Stimulated activated memory B cell treated with anti-CD40 and anti-IgM and Interleukin-4, amounts not matched to agents 10 μg/mL and 1 μg/mL and 100 μg/mL, for 72 hours (primary cell): ENCODE measurements around the gene ITIH4.

Experiments
- ATAC-seq: fragments of 150-1000 bp; cut with Tn5 transposase; 2 replicates; pipeline ENCODE4 v1.10.0; 2021
- H3K27ac Mint-ChIP-seq: one replicate; pipeline ENCODE4 v1.8.0; 2022; ENCODE audit warnings: mild to moderate bottlenecking, mixed read lengths
- H3K27me3 Mint-ChIP-seq: one replicate; pipeline ENCODE4 v1.8.0; 2022; ENCODE audit warnings: mixed read lengths
- H3K36me3 Mint-ChIP-seq: one replicate; pipeline ENCODE4 v1.8.0; 2022; ENCODE audit warnings: mixed read lengths
- H3K4me1 Mint-ChIP-seq: one replicate; pipeline ENCODE4 v1.8.0; 2022; ENCODE audit warnings: mixed read lengths
- H3K4me3 Mint-ChIP-seq: one replicate; pipeline ENCODE4 v1.8.0; 2022; ENCODE audit warnings: mild to moderate bottlenecking, moderate library complexity, mixed read lengths
- H3K9me3 Mint-ChIP-seq: one replicate; pipeline ENCODE4 v1.8.0; 2022; ENCODE audit warnings: mixed read lengths

The ITIH4 gene

DNA sequence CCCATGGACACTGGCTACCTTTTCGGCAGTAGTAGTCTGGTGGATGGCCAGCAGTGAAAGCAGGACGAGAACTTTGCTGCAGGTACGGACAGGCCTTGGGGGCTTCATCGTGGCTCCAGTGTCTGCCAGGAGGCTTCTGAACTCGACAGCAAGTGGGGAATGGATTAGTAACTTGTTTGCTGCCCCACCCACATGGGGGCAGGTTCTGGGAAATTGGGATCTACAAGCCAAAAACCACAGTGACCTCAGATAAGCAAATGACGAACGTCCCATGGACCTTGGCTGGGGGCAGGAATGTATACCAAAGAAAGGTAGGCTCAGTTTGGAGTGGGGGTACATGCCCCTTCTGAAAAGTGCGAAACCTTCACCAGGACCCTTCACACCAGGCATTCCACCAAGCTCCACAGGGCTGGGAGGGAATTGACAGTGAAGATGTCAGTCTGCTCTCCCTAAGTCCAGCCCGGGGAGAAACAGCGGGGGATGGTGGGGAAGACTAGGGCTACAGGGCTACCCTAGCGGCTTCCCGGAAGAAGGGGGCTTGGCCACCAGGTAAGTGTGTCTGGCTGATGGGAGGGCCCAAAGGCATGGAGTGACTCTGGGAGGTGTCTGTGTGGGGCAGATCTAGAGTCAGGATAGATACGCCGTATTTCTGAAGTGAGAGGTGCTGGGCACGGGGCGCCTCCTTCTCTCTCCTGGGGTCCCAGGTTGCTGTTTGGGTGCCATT, at the start of gene ITIH4:
Gene ITIH4 (minus strand): TSS at position 138 of the 724 bp plus-strand sequence. CDS start 30 bp downstream, at position 108.
- Mint-ChIP-seq H3K4me3 (no peak within 1 kb of the TSS), H3K36me3 (peaks cover 4% of the 10 kb centered on the region), H3K27ac (no peak within 1 kb of the TSS), H3K4me1 (no peaks in the 10 kb centered on the region), H3K27me3 (no peaks in the 10 kb centered on the region), H3K9me3 (no peaks in the 10 kb centered on the region)
- ATAC-seq: no peak

DNA sequence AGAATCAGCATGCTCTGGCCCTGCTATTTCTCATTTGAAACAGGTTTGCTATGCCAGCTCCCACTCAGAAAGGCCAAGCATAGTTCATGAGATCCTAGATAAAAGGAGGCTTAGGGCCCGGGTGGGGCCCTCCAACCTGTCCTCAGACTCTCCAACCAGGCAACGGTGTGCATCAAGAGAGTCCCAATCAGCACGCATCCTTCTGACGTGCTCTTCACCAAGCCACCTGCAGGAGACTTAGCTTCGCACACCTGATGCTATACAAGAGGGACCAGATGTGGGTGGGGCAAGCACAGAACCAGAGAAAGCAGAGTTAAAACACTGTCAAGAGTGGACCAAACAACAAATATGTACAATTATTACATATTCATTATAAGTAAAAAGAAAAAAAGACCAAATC, 49.6 kb upstream of the ITIH4 start:
- Mint-ChIP-seq H3K27ac (peak overlapping the region; percentile 49), H3K4me3 (no peak overlapping the region), H3K9me3 (no peaks in the 10 kb centered on the region), H3K27me3 (no peaks in the 10 kb centered on the region), H3K4me1 (peaks cover 33% of the 10 kb centered on the region), H3K36me3 (peaks cover 26% of the 10 kb centered on the region)
- no peak for ATAC-seq

DNA sequence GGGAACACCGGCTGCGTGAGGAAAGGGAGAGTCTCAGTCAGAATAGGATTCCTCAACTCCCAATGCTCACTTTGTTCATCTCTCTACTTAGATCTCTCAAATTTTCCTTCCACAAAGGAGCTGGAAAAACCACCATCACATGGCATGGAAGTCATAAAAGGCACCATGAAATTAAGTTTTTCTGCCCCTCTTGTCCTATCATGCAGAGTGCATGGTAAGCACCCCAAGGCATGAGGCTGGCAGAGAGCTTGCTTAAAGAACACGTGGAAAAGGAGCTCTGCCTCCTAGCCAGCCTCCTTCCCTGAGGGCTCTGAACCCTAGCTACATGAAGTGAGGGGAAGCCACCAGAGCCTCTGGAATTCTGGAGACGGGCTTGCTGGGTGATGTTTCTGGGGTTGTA, 49.1 kb upstream of the ITIH4 start:
- Mint-ChIP-seq H3K36me3 (peaks cover 24% of the 10 kb centered on the region), H3K4me1 (peaks cover 37% of the 10 kb centered on the region), H3K27me3 (no peaks in the 10 kb centered on the region), H3K9me3 (no peaks in the 10 kb centered on the region), H3K4me3 (no peak overlapping the region), H3K27ac (no peak overlapping the region)
- ATAC-seq: no peak

DNA sequence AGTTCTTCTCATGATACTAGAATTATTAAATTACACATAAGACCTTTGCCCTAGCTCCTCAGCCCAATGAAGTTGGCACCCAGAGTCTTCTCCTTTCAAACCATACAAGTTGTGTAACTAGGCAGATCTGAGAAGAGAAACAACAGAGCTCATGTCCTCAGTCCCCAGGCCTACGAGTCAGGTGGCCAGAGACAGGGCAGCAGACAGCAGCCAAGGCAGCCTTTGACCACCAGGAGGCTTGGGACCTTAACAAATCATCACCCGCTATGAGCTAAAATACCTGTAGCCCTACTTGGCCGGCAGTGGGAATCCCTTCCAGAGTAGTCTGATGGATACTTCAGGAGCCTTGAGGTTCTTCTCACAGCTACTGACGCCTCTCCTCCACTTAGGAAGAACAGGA, 48.6 kb upstream of the ITIH4 start:
- Mint-ChIP-seq H3K4me1 (peaks cover 39% of the 10 kb centered on the region), H3K36me3 (peaks cover 24% of the 10 kb centered on the region), H3K27ac (no peak overlapping the region), H3K4me3 (no peak overlapping the region), H3K27me3 (no peaks in the 10 kb centered on the region), H3K9me3 (no peaks in the 10 kb centered on the region)
- ATAC-seq: no peak

DNA sequence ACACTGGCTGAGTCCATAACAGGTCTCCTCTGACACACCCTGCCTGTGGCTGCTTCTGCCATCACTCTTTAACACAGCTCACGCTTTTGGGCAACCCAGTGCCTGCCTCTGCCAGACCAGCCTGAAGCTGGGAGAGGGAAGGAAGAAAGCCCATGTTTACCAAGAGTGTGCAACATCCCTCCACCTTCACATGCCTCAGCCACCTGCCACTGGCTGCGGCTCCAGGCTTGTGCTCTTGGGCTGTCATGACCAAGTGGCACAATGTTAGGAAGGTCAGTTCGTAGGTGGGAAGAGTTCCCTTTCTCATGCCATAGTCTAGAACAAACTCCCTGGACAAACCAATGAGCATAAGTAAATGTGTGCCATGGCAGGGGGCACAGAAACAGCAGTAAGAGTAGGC, 46.6 kb upstream of the ITIH4 start:
- H3K9me3 Mint-ChIP-seq: no peaks in the 10 kb centered on the region

DNA sequence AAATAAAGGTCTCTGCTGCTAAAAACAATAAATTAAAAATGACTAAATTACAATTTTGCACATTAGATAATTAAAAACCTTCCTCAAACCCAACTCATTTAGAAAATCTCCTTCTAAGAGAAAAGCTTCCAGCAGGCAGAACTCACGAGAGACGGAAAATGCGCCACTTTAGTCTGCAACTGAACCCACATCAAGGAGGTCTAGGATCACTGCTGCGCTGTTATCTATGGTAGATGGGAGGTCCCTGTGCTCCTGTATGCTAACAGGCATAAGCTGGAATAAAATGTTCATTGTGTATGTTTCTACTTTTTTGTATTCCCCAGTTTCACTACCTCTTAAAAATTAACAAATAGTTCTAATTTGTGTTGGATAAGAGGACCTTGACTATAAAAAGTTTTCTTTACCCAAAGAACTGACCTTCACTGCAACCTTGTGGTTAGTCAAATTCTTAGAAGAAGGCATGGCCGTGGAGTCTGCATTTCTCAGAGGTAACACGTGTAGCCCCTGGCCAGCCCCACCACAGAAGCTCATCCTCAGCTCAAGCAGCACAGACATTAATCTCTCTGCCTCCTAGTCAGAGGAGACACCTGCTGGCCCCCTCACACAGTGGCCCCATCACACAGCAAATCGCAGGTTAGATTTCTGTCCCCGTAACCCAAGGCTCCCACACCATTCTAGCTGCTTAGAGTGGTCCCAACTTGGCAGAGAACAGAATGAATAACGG, 44.6 kb upstream of the ITIH4 start:
- Mint-ChIP-seq H3K27me3 (no peaks in the 10 kb centered on the region), H3K4me1 (peaks cover 44% of the 10 kb centered on the region), H3K27ac (peak overlapping the region; percentile 49), H3K36me3 (peaks cover 29% of the 10 kb centered on the region), H3K4me3 (no peak overlapping the region), H3K9me3 (no peaks in the 10 kb centered on the region)
- no peak for ATAC-seq

More for the DNA sequence above, 46.6 kb upstream of the ITIH4 start:
- Mint-ChIP-seq H3K36me3 (peaks cover 24% of the 10 kb centered on the region), H3K4me3 (no peak overlapping the region), H3K27ac (no peak overlapping the region), H3K4me1 (peaks cover 47% of the 10 kb centered on the region), H3K27me3 (no peaks in the 10 kb centered on the region)
- no peak for ATAC-seq

DNA sequence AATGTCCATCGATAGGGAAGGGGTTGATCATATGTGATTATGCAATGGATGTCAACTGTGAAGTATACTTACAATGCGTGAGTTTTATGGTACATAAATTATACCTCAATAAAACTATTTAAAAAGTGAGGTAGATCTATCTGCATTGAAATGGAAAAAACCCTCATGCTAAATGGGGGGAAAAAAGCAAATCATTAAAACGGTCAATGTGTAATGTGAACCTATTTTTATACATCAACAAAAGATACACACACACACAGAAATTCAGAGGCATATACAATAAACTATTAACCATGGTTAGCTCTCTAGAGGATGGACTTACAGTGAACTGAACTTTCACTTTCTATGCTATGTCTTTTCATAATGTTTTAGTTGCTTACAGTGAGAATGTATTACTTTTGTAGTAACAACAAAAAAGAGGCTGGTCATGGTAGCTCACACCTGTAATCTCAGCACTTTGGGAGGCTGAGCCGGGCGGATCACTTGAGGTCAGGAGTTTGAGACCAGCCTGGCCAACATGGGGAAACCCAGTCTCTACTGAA, 43.8 kb upstream of the ITIH4 start:
- Mint-ChIP-seq H3K9me3 (no peaks in the 10 kb centered on the region), H3K27ac (peak overlapping the region; percentile 49), H3K36me3 (peaks cover 25% of the 10 kb centered on the region), H3K4me3 (no peak overlapping the region), H3K4me1 (peaks cover 37% of the 10 kb centered on the region), H3K27me3 (no peaks in the 10 kb centered on the region)
- no peak for ATAC-seq

DNA sequence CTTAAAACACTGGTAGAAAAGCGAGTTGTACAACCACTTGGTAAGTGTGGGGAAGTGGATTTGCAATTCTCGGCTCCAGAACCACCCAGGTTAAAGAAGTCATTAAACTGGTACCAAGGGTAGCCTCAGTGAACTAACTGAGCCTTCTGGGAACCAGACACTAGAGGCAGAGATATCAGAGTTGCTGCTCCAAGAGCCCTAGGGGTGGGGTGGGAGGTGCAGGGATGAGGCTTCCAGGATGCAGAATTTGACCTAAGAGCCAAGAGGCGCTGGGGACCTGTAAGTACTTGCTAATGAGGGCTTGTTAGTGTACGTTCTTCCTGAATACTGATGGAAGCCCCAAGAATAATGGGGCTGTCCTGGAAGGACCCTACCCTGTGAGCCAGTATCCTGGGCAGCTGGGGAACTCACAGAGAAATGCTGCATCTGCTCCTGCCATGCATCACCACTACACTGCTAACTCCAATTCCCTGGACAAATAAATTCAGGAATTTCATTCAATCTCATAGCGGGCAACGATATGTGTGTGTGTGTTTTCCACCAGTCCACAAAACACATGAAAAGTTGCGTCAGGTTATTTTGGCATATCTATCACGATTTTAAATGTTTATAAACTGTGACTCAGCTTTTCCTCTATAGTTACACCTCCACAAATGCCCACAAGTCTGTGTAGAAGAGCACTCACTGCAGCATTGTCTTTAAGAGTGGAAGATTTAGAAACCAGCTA, 43.1 kb upstream of the ITIH4 start:
- Mint-ChIP-seq H3K9me3 (no peaks in the 10 kb centered on the region), H3K27ac (no peak overlapping the region), H3K36me3 (peaks cover 24% of the 10 kb centered on the region), H3K27me3 (no peaks in the 10 kb centered on the region), H3K4me1 (peaks cover 37% of the 10 kb centered on the region), H3K4me3 (no peak overlapping the region)
- no peak for ATAC-seq

DNA sequence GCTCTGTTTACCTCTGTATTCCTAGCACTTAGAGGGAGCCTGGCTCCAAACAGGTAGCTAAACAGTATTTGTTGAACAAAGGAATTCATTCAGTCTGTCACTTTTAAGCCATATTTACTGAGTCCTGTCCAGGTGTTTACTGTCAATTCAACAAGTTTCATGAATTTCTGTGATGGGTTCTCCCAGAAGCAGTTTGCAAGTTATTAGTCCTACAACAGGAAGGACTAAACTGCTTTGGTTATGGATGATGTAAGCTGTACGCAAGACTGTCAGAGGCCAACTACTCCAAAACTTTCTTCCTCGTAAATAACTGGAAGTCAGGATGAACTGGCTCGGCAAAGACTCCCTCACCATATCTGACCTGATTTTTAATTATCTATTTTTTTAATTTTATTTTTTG, 41.8 kb upstream of the ITIH4 start:
- Mint-ChIP-seq H3K27me3 (no peaks in the 10 kb centered on the region), H3K4me1 (peaks cover 32% of the 10 kb centered on the region), H3K27ac (no peak overlapping the region), H3K4me3 (no peak overlapping the region), H3K9me3 (no peaks in the 10 kb centered on the region), H3K36me3 (peaks cover 24% of the 10 kb centered on the region)
- no peak for ATAC-seq

DNA sequence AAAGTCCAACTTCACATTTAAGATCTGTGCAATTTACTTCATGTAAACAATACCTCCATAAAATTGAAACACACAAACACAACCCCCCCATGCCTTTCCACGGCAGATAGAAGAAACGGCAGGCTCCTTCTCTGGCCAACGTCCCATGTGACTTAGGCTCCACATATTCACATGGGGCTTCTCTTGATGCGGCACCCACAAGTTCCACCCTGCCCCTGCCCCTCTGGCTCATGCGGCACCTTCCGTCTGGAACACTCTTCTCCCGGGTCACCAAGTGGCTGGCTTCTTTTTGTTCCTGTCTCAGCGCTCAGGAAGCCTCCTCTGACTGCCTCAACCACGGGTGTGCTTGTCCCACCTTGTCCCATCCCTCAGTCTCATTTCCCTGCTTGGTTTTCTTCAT, 41.3 kb upstream of the ITIH4 start:
- H3K27ac Mint-ChIP-seq: no peak overlapping the region
- no peaks in the 10 kb centered on the region for H3K27me3 Mint-ChIP-seq
- H3K36me3 Mint-ChIP-seq: peaks cover 24% of the 10 kb centered on the region
- H3K4me1 Mint-ChIP-seq: peaks cover 28% of the 10 kb centered on the region
- no peak for ATAC-seq
- no peak overlapping the region for H3K4me3 Mint-ChIP-seq
- no peaks in the 10 kb centered on the region for H3K9me3 Mint-ChIP-seq

DNA sequence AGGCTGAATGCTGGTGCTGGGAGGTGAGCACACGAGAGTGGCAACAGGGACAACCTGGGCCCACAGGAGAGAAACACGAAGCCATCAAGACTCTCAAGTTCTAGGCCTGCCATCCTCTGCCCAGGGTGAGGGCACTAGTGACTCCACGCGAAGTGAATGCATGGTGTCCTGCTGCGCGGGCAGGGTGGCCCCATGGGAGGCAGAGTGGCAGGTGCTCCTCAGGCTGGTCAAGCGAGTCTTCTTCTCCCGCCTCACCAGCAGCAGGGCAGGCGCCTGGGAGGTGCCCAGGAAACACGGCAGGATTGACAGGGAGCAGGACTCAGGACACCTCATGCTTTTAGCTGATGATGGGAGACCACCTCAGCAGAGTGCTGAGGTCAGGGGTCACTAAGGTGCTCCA, 40.0 kb upstream of the ITIH4 start:
- no peaks in the 10 kb centered on the region for H3K27me3 Mint-ChIP-seq
- ATAC-seq: no peak
- peaks cover 28% of the 10 kb centered on the region for H3K4me1 Mint-ChIP-seq

DNA sequence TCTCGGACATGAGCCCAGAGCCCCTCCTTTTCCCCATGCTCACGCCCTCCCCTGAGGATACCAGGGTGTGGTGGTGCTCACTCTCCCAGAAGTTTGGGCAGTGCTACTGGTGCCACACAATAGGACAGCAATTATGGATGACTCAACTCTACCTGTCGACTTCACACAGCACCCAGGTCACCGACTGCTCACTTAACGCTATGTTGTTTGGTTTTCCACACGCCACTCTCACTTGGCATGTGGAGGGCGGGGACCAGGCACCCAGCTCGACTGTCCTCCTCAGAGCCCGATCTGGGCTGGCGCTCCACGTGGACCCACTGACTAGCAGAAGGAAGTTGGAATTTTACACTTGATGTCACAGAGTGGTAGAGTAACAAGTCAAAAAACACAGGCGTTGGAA, 36.0 kb upstream of the ITIH4 start:
- Mint-ChIP-seq H3K27ac (no peak overlapping the region), H3K4me1 (peaks cover 13% of the 10 kb centered on the region)

More for the DNA sequence above, 40.0 kb upstream of the ITIH4 start:
- Mint-ChIP-seq H3K27ac (no peak overlapping the region), H3K4me3 (no peak overlapping the region), H3K36me3 (peaks cover 36% of the 10 kb centered on the region), H3K9me3 (peaks cover 7% of the 10 kb centered on the region)

DNA sequence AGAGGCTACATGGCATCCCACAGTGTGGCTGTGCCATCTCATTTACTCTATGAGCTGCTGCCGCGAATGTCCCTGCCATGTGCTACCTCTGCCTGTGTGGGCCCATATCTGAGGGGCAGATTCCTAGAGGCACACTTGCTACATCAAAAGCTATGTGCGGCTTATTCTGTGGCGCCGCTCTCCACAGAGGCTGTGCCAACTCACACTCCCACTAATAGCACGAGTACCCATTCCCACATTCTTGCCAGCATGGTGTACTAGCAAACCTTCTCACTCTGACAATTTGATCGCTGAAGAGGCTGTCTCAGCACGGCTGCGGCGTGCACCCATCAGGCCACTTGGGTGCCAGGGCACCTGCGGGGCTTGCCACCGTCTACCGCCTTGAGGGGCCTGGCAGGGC, 35.5 kb upstream of the ITIH4 start:
- Mint-ChIP-seq H3K4me3 (no peak overlapping the region), H3K36me3 (peaks cover 57% of the 10 kb centered on the region), H3K4me1 (peaks cover 9% of the 10 kb centered on the region), H3K9me3 (peaks cover 12% of the 10 kb centered on the region), H3K27me3 (no peaks in the 10 kb centered on the region), H3K27ac (no peak overlapping the region)
- no peak for ATAC-seq

More for the DNA sequence above, 36.0 kb upstream of the ITIH4 start:
- Mint-ChIP-seq H3K27me3 (no peaks in the 10 kb centered on the region), H3K36me3 (peaks cover 59% of the 10 kb centered on the region), H3K9me3 (peaks cover 12% of the 10 kb centered on the region), H3K4me3 (no peak overlapping the region)
- no peak for ATAC-seq

DNA sequence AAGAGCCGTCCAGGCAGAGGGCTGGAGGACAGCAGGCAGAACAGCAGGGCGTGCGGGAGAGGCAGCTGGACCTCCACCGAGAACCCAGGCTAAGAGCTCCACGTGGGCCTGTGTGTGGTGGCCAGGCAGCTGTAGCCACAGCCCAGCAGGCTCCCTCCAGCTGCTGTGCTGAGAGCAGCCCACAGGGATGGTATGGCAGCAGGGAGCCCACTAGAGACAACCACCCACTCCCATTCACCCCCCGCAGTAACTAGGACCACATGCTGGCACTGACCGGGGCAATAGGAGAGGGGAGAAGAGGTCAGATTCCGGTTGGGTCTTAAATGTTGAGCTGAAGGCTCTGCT, 29.9 kb upstream of the ITIH4 start:
- no peak for ATAC-seq
- H3K27ac Mint-ChIP-seq: peak overlapping the region; percentile 5
- no peaks in the 10 kb centered on the region for H3K27me3 Mint-ChIP-seq
- H3K36me3 Mint-ChIP-seq: peaks cover 47% of the 10 kb centered on the region
- no peak overlapping the region for H3K4me3 Mint-ChIP-seq
- H3K9me3 Mint-ChIP-seq: peaks cover 5% of the 10 kb centered on the region
- H3K4me1 Mint-ChIP-seq: peaks cover 12% of the 10 kb centered on the region

DNA sequence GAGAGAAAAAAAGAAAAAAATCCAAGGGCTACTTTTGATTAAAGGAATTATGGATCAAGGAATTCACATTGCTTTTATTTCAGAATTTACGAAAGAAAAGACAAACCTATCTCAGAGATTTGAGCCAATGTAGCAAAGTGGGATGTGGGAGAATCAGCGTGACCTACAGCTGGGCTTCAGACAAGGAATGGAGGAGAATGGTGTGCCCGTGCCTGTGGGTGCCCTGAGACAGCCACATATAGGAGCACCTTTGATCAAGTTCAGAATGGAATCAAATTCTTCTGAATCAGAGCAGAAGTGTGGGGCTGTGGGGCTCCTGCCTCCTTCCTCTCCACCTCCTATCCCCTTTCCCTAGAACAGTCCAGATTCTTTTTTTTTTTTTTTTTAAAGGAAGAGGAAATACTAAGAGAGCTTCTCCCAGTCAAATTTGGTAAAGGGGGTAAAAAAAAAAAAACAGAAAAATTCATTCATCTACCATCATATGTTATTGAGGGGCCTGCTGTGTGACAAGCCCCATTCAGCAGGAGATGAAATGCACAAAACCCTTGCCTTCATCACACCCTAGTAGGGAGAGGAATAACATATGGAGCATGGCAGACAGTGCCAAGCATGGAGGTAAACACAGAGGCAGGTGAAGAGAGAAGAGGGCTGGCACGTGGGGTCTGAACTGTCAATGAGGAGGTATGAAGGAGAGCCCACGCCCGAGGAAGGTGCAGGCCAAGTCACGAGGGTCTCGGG, 29.4 kb upstream of the ITIH4 start:
- no peak overlapping the region for H3K4me3 Mint-ChIP-seq
- H3K27me3 Mint-ChIP-seq: no peaks in the 10 kb centered on the region
- peak overlapping the region; percentile 5 for H3K27ac Mint-ChIP-seq
- peaks cover 12% of the 10 kb centered on the region for H3K4me1 Mint-ChIP-seq
- no peak for ATAC-seq
- peaks cover 42% of the 10 kb centered on the region for H3K36me3 Mint-ChIP-seq
- peaks cover 3% of the 10 kb centered on the region for H3K9me3 Mint-ChIP-seq
